Choroid plexus epithelial cell (primary cell): ENCODE data around the gene TLR9.
A peak's percentile ranks its signal among the peaks of the same experiment; 100 is the strongest.

Experiments
- DNase-seq: peaks from one replicate; pipeline ENCODE4 v3.0.0-alpha.2; 2010; ENCODE audit warnings: low read depth
- H3K4me3 ChIP-seq: 2 replicates; pipeline ENCODE4 v1.5.1; 2011; ENCODE audit warnings: low read depth, mild to moderate bottlenecking, control low read depth, low read length, moderate library complexity
- CTCF ChIP-seq: conservative IDR thresholded peaks from 2 replicates; pipeline ENCODE4 v1.5.1; 2011; ENCODE audit warnings: low read depth, mild to moderate bottlenecking, control low read depth, inconsistent platforms, low read length, moderate library complexity

Gene TLR9

GRCh38 chr3:52234516-52235447 is 9.3 kb upstream of the TLR9 start:
- DNase-seq: no peak
- TF ChIP-seq CTCF: no peak
- H3K4me3 ChIP-seq: no peak overlapping the region

- no peak for DNase-seq
- H3K4me3 ChIP-seq: no peak overlapping the region
- TF ChIP-seq CTCF: no peak
Measured at GRCh38 chr3:52233968-52234367, 8.5 kb upstream of the TLR9 start.

DNA sequence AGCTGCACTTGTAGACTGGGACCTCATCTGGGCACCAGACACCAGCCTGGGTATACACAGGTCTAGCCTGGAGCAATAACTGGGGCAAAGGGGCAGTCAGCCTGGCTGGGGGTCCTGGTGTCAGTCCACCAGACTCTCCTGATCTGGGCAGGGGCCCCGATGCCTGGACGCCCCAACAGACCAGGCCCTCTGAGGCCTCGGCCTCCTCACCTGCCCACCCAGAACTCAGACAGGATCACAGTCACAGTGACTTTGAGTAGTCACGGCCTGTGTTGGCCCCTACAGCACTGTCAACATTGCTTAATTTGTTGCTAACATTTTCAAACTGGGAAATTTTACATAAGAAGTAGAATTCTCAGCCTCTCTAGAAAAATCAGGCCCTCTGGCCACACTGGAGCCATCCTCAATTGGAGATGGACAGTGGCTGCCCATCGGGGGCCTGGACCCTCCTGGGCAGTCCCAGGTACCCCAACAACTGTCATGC is 7.7 kb upstream of the TLR9 start:
- TF ChIP-seq CTCF: no peak
- no peak for DNase-seq
- no peak overlapping the region for H3K4me3 ChIP-seq

- TF ChIP-seq CTCF: peak; percentile 17
- H3K4me3 ChIP-seq: no peak overlapping the region
- no peak for DNase-seq
Measured at GRCh38 chr3:52232279-52233107, 7.0 kb upstream of the TLR9 start.

DNA sequence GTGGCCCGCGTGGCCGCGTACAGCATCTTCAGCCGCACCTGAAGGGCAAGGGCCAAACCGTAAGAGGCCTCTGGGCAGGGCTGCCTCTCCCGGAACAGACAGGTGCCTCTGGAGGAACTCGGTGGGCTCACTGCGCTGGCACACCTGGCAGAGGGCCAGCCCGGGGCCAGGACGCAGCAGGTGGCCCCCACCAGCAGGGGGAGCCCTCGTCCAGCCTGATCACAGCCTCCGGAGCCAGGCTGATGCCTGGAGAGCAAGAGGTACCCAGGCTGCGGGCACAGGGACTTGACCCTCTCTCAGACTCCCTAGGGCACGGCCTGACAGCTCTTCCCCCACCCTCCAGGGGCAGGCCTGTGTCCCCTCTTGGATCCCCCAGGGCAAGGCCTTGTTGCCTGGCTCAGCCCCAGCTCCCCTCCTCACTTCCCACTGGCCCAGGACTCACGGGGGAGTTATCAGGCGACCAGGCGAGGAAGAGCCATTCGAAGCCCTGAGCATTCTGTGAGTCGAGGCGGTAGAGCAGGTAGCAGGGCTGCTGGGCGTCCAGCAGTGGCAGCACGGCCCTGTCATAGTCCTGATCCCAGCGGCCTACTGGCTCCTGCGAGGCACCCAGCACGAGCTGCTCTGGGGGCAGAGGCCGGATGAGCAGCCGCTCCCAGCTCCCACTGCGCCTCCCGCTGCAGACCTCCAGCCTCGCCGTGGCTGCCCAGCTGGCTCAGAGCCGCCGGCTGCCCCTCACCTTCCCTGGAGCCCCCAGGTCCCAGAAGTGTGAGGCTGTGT is 6.2 kb upstream of the TLR9 start:
- DNase-seq: peak; percentile 49
- no peak overlapping the region for H3K4me3 ChIP-seq
- TF ChIP-seq CTCF: peak; percentile 84

- TF ChIP-seq CTCF: no peak
- H3K4me3 ChIP-seq: no peak overlapping the region
- DNase-seq: no peak
Measured at GRCh38 chr3:52230889-52231499, 5.5 kb upstream of the TLR9 start.
